GM12801 (cell line): ENCODE results near the gene GPR153.

Source experiments
- CTCF ChIP-seq: IDR thresholded peaks from one replicate; pipeline ENCODE4 v1.5.1; 2011; ENCODE audit warnings: control low read depth; ENCODE audit not compliant: insufficient read length; ENCODE audit errors: extremely low read depth

The GPR153 gene

GRCh38 chr1:6301526-6301925 is 40.6 kb upstream of the GPR153 start:
- TF ChIP-seq CTCF = no peak

GRCh38 chr1:6300342-6301048 is 39.6 kb upstream of the GPR153 start:
- TF ChIP-seq CTCF = no peak

GRCh38 chr1:6299557-6300165 is 38.8 kb upstream of the GPR153 start:
- TF ChIP-seq CTCF = no peak

GRCh38 chr1:6298940-6299465 is 38.1 kb upstream of the GPR153 start:
- TF ChIP-seq CTCF = no peak

- TF ChIP-seq CTCF = no peak
Measured at GRCh38 chr1:6298530-6298929, 37.6 kb upstream of the GPR153 start.

GRCh38 chr1:6295910-6296309 is 35.0 kb upstream of the GPR153 start:
- TF ChIP-seq CTCF = no peak

GRCh38 chr1:6294890-6295556 is 34.1 kb upstream of the GPR153 start:
- TF ChIP-seq CTCF = no peak
